HG02870 (cell line): Measurements from ENCODE around the gene SSBP3.
"Not testable (repeated sequence)": the region's sequence is repeated elsewhere in the genome, so short reads cannot be mapped to it uniquely, and the experiment has no call there.

ENCODE experiments used
- ATAC-seq: cut with Tn5 transposase; IDR thresholded peaks from one replicate; pipeline ENCODE4 v1.9.1; 2021; ENCODE audit warnings: mild to moderate bottlenecking, moderate library complexity; ENCODE audit not compliant: unreplicated experiment

SSBP3 gene

DNA sequence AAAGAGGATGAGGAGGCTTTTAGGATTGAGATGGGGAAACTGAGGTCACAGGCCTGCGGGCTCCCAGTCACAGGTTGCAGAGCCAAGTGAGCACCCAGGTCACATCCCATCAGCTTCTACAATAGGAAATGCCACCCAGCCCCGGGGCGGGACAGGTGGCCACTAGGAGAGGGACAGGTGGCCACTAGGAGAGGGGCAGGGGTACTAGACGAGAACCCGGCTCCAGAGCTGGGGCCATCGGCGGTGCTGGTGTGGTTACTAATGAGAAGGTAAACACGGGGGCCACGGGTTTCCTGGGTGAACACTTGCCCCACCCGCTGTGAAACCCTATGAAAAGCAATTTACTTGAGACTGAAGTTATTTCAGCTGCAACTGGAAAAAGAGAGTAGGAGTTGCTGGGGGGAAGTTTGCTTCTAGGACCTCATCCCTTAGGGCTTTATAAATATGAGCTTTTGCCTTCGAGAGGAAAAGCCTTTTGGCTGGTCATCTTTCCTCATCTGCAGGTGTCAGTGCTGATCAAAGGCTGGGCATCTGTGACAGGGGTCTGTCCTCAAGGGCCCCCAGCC, 153.7 kb downstream of the SSBP3 start:
- ATAC-seq: no peak

DNA sequence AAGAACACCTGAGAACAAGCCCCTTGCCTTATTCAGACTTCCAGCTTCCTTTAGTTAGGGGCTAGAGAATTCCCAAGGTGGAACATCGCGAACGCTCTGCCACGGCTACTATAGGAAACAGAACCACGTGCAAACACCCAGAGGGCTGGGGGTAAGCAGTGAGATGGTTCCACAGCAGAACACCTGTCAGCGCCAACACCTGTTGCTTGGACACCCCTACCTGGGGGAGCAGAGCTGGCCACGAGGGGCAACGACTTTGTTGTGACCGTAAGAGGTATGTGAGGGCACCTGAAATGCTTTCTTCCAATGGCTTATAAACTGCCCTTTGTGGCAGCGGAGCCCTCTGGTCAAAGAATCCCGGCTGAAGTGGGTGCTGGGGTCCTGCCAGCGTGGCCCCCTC, 155.5 kb downstream of the SSBP3 start:
- no peak for ATAC-seq

DNA sequence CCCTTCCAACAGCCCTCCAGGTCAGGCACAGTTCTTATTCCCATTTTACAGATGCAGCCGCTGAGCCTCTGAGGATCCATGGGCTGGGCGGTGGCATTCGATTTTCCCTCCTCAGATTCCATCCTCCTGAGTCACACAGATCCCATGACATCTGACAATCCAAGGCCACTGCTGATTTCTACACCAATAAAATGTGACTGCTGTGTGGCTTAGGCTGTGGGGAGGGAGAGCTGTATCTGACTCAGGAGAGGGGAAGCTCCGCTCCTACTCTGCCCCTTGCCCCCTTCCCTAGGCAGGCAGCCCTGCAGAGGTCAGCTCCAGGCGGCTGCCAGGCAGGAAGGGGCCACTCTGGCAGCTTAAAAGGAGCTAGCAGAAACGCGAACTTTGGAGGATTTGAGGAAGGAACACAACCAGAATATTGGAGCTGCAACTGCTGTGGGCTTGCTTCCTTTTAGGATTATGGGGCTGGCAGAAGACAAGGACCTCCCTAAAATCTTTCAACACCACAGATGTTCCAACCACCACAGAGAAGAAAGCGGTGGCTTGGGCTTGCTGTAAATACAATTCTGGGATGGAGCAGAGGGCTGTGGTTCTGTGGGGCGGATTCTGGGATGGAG, 156.3 kb downstream of the SSBP3 start:
- no peak for ATAC-seq

DNA sequence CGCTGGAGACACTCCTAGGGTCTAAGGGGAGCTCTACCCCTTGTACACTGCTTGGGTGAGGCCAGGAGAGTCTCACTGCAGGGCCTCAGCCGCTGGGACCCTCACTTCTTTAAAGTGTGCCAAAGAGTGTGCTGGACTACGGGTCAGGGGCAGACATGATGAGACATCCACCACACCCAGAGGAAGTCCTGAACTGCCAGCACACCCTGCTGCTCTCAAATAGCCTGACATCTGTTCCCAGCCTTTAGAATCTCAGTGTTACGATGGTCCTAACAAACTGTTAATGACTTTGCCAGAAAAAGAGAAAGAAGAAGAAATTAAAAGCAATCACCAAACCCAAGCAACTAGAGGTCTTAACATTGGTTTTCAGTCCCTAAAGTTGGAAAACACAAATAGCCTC, 157.2 kb downstream of the SSBP3 start:
- ATAC-seq: no peak

DNA sequence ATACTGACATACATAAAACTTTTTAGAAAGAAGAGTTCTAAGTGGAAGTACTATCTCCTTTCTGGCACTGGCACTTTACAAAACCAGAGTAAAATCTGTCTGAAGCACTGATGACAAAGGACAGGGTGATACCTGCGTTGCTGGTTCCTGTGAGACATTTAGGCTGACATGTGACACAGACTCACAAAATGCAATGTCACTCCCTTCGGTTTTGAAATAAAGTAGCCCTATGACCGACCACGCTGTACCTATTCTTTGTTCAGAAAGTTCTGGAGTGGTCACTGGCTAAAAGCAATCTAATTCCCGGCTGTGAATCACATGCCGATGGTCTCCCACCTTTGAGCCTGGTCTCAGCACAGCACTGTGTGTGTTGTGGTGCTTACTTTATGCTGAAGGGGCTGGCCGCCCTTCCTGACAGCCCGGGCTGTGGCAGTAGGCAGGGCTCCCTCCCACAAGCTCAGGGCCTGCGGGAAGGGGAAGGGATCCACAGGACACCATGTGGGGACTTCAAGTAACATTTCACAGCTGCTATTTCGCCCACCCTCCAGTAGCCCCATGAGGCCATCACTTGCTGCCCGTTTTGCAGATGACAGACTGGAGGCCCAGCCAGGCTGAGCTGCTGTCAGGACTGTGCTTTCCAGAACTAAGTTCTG, 158.2 kb downstream of the SSBP3 start:
- ATAC-seq: no peak

DNA sequence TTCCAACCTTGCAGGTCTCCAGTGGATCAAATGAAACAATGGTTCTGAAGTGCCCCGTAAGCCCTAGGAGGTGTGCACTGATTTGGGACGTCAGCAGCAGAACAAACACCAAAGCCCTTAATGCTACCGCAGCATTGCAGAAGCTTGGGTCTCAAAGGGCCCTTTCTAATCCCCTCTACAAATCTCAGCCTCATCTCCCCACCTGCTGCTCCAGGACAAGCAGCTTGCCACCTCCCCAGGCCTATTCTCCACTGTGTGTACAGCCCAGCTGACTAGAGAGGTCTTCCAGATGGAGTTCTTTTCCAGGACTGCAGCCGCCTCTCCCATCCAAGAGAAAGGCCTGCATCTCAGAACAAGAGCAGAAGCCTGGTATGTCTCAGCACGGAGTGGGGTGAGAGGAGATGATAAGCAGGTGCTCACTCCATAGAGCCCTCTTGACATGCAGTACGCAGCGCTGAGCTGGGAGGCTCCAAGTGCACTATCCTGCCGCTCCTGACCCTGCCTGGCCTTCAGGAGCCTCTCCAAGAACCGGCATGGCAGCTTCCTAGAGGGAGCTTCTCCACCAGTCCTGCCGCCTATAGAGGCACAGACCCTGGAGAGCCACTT, 160.0 kb downstream of the SSBP3 start:
- ATAC-seq: no peak

DNA sequence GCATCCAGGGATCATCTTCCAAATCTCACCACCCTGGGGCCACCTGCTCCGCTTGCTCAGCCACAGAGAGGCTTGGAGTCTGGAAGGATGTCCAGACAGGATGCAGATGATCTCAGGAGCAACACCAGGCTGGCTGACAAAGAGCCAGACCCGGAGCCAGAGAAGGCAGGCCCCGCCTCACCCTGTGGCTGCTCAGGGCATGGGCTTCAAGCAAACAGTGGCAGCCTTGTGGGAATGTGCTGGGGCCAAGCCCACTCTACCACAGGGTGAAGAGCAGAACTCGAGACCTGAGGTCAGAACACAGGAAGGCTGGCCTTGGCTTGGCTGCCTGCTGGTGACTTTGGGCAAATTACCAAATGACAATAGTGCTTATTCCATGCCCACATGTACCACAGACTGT, 160.7 kb downstream of the SSBP3 start:
- no peak for ATAC-seq

DNA sequence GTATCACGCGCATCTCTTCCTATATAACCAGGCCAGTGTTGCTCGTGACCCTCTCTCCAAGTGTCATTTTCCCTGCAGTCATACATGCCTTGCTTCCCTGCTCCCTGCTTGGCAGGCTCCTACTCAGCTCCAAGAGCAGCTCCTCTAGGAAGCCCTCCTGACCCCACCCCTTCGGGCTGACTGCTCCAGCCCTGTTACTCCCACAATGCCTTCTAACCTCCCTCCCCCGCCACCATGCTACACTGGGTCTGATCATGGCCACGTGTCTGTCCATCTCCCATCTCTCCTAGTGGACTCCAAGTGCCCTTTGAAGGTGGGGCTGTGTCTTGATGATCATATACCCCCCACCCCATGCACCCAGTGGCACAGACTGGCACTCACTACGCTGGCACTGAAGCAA, 161.5 kb downstream of the SSBP3 start:
- ATAC-seq: no peak

DNA sequence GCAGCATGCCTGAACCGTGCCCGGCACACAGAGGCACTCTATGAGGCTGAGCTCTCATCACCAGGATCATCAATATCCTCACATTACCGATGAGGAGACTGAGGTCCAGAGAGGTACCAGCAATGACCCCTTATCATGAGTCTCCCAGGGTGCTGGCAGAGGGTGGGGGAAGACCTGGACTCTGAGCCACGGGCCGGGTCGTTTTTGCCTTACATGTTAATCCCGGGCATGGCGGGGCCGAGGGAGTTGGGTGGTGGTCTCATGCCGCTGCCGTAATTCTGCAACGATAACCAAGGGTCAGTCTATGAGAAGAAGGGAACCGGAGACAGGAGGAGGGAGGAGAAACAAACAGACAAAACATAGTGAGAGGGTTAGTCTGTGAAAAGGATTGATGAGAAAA, 163.2 kb downstream of the SSBP3 start:
- no peak for ATAC-seq

DNA sequence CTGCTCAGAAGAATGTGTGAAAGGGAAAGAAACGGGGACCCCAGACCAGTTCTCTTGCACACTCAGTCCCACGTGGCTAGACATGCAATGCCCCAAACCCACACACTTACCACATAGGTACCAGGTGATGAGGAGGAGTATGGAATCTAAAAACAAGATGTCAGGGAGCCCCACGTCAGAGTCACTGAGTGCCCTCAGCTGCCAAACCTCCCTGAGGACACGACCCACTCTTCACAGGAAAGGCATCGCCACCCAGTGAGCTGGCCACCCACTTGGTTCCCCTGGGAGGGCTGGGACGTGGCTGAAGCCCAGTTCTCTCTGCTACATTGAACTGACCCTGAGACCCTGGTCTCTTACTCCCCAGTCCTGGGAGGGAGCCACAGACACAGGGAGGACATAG, 164.8 kb downstream of the SSBP3 start:
- ATAC-seq: no peak

DNA sequence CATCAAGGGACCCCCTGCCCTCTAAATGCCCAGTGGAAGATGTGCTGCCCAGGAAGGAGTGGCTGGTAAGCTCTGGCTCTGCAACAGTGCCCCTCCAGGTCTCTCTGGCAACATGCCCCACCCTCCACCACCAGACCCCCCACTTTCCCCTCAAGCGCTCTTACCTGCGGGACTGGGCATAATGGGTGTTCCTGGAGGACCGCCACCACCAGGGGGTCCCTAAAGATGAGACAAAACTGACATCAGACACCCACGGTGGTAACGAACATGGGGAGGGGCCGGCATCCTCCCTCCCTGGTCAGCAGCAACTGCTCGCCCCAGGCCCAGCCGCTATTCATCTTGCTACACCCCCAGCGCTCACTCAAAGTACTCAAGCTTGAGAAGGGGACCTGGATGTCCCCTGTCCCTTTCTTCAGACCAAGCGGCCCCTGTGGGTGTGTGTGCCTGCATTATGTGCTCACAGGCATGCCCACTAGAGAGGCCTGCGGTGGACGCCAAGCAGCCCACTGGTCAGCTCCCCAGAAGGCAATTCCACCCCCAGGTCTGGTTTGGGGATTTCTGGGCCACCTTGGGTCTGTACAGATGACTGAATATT, 165.4 kb downstream of the SSBP3 start:
- ATAC-seq: no peak

DNA sequence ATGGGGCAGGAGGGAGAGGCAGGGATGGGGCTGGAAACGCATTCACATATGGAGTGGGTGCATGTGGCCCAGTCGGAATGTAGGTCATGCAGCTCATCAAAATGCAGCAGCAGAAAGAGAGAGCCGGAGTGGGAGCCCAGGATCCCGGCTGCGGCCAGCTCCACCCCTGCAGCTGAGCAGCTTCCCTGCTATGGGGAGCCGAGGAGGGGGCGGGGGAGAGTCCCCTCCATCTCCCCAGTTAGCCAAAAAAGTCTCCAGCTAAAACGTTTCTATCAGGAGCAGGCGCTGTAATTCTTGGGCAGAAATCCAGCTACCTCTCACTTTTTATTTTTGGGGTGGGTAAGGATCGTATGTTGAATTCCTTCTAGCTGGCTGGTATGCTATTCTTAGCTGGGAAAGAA, 166.6 kb downstream of the SSBP3 start:
- no peak for ATAC-seq

DNA sequence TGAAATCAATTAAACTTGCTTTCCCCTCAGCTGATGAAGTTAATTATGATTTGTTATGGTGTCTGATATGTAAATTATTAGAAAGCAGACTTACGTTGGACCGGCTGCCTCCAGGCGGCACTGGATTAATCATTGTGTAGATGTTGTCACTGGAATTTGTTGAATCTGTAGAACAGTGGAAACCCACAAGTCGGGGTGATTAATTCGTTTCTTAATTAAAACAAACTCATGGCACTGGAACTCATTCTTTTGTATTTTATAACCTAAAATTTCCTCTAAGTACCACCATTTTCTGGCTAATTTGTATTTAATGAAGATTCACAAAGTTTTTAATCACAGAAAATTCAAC, 167.2 kb downstream of the SSBP3 start:
- no peak for ATAC-seq

DNA sequence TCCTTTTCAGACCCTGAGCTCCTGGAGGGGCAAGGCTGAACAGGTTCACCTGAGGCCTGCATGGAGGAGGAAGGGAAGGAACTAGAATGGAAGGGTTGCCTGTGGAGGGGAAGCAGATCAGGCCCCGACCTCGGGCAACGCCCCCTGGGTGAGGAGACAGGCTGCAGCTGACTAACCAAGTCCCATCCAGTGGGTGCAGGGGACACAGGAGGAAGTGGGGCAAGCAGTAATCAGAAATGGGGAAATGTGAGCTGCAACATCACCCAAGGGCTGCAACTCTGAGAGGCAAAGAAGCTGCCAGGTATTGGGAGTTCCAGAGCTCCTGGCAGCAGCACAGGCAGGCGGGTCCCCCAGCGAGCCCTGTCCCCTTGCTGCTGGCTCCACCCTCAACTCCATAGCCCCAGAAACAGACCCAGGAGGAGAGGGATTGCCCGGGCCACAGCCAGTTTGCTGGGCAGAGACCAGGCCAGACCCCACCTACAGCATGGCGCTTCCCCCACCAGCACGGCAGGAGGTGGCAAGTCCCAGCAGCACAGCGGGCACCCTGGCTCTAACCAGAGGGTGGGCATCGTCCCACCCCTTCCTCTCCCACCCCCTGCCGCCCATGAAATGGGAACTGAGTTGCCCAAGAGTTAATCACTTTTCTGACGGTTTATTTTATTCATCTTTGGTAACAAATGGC, 167.7 kb downstream of the SSBP3 start:
- no peak for ATAC-seq

DNA sequence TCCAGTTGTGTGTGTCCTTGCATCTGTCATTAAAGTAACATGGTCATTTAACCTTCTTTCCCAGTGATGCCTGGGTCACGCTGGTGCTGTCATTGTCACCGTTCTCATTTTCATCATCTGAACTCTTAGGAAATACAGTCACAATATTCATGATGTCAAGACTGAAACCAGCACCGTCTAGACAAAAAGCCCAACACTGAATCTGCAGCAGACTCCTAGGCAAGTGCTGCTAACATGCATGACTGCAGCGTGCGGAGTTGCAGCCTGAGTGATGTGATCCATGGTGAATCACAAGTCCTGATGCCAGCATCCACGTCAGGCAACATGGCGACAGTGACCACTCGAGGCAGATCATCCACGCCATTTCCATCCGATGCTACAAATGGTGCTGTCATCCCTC, 168.6 kb downstream of the SSBP3 start:
- no peak for ATAC-seq

DNA sequence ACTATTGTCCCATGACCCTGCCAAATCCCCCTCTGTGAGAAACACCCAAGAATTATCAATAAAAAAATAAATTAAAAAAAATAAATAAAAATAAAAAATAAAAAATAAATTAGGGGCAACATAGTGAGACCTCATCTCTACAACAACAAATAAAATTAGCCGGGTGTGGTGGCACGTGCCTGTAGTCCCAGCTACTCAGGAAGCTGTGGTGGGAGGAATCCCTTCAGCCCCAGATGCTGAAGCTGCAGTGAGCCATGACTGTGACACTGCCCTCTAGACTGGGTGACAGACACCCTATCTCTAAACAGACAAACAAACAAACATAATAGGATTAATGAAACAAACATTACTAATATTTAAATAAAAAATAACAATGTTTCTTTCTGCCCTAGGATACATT, 171.9 kb downstream of the SSBP3 start:
- no peak for ATAC-seq

DNA sequence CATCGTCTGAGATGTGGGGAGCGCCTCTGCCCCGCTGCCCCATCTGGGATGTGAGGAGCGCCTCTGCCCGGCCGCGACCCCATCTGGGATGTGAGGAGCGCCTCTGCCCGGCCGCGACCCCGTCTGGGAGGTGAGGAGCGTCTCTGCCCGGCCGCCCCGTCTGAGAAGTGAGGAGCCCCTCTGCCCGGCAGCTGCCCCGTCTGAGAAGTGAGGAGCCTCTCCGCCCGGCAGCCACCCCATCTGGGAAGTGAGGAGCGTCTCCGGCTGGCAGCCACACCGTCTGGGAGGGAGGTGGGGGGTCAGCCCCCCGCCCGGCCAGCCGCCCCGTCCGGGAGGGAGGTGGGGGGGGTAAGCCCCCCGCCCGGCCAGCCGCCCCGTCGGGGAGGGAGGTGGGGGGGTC, 173.0 kb downstream of the SSBP3 start:
- not testable (repeated sequence) for ATAC-seq

DNA sequence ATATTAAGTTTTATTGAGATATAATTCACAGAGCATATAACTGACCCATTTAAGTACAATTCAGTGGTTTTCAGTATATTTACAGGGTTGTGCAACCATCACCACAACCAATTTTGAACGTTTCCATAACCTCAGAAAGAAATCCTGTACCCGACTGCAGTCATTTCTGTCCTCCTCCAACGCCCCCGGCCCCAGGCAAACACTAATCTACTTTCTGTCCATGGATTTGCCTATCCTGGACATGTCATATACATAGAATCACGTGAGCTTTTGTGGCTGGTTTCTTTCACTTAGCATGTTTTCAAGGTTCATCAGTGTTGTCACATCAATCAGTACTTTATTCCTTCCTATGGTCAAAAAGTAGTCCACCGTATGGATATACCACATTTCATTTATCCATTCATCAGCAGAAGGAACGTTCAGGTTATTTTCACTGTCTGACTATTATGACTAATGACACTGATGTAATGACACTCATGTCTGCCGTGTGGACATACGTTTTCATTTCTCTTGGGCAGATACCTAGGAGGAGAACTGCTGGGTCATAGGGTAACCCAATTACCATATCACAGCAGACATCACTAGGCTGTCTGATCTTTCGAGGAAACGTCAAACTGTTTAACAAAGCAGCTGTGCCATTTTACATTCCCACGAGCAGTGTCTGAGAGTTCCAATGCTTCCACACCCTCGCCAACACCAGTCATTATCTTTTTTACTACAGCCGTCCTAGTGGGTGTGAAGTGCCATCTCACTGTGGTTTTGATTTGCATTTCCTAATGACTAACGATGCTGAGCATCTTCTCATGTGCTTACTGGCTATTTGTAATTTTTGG, 175.5 kb downstream of the SSBP3 start:
- no peak for ATAC-seq

DNA sequence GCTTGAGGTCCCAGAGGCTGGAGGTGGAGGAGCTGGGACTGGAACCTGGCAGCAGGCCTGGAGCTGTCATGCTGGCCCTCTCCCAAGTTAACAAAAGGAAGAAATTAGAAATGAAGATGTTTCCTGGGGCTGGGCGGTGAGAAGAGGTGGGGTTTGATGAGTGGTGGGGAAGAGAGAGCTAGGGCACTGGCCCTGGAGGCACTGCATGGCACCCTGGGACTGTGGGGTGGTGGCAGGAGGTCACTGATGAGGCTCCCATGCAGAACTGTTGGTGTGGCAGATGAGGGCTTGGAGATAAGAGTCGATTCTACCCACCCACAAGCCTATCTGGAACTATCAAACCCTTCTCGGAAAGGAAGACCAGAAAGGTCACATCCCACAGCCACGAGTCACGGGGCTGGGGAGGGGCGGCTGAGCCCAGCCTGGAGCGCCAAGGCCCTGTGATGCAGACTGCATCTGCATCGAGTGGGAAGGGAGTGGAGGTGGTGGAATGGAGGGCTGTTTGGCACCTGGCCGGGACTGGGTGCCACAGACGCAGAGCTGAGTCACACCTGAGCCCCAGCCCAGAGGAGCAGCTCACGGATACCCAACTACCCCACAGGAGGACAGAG, 176.8 kb downstream of the SSBP3 start:
- ATAC-seq: no peak

DNA sequence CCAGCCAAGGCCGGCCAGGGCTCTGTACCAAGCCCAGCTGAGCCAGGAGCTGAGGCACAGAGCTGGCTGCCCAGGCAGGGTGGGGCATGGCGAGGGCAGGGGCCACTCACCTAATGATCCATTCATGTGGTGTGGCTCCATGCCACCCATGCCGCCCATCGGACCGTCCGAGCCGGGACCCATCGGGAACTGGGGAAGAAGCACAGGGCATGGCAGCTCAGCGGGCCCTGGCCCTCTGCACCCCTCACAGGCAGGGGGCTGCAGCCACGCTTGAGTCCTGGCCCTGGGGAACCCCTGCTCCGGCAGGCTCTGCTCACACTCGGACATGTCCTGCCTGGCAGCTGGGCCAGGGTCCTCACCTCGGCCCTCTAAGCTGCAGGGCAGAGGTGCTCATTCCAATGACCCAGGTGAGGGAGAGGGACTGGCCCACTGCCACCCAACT, 177.5 kb downstream of the SSBP3 start:
- no peak for ATAC-seq
